SK-N-SH treated with all-trans-retinoic acid at 6 μM for 48 hours (cell line): Measurements from ENCODE around the gene PAIP1.
"Not testable (repeated sequence)": the region's sequence is repeated elsewhere in the genome, so short reads cannot be mapped to it uniquely, and the experiment has no call there.

ENCODE experiments used
- ARNTL ChIP-seq: fragments of 450-650 bp; formaldehyde crosslinking; IDR thresholded peaks from 2 replicates; pipeline ENCODE4 v1.5.0; 2020; ENCODE audit warnings: low read depth, mild to moderate bottlenecking, moderate library complexity, borderline replicate concordance
- CREB5 ChIP-seq: fragments of 250-450 bp; sonication (Bioruptor Pico); IDR thresholded peaks from 2 replicates; pipeline ENCODE4 v1.5.1; 2020; ENCODE audit warnings: low read depth, mild to moderate bottlenecking, moderate library complexity
- CSDC2 ChIP-seq: fragments of 250-450 bp; sonication (Bioruptor Pico); IDR thresholded peaks from 2 replicates; pipeline ENCODE4 v1.5.0; 2020; ENCODE audit warnings: mild to moderate bottlenecking, moderate library complexity
- ESRRG ChIP-seq: fragments of 250-450 bp; sonication (Bioruptor Pico); IDR thresholded peaks from 2 replicates; pipeline ENCODE4 v1.6.1; 2021; ENCODE audit warnings: mild to moderate bottlenecking
- ISL1 ChIP-seq: fragments of 250-450 bp; sonication (Bioruptor Pico); IDR thresholded peaks from 2 replicates; pipeline ENCODE4 v2.1.2; 2022; ENCODE audit warnings: mild to moderate bottlenecking, moderate library complexity
- PATZ1 ChIP-seq: fragments of 250-450 bp; sonication (Bioruptor Pico); IDR thresholded peaks from 2 replicates; pipeline ENCODE4 v1.8.0; 2020; ENCODE audit warnings: mild to moderate bottlenecking, moderate library complexity, borderline replicate concordance
- POU6F1 ChIP-seq: fragments of 250-450 bp; sonication (Bioruptor Pico); IDR thresholded peaks from 2 replicates; pipeline ENCODE4 v1.8.0; 2021; ENCODE audit warnings: low read depth, mild to moderate bottlenecking, moderate library complexity, borderline replicate concordance
- PPARA ChIP-seq: fragments of 250-450 bp; sonication (Bioruptor Pico); IDR thresholded peaks from 2 replicates; pipeline ENCODE4 v1.5.0; 2020; ENCODE audit warnings: mild to moderate bottlenecking, borderline replicate concordance
- RARB ChIP-seq: fragments of 250-450 bp; sonication (Bioruptor Pico); IDR thresholded peaks from 2 replicates; pipeline ENCODE4 v1.8.0; 2021; ENCODE audit warnings: mild to moderate bottlenecking, moderate library complexity
- TCF4 ChIP-seq: fragments of 250-450 bp; sonication (Bioruptor Pico); IDR thresholded peaks from 2 replicates; pipeline ENCODE4 v1.8.0; 2021; ENCODE audit warnings: mild to moderate bottlenecking, moderate library complexity, borderline replicate concordance
- TOX ChIP-seq: fragments of 250-450 bp; sonication (Bioruptor Pico); IDR thresholded peaks from 2 replicates; pipeline ENCODE4 v1.8.0; 2021; ENCODE audit warnings: mild to moderate bottlenecking, moderate library complexity, borderline replicate concordance
- ZFP3 ChIP-seq: fragments of 250-450 bp; sonication (Bioruptor Pico); IDR thresholded peaks from 2 replicates; pipeline ENCODE4 v1.5.0; 2020; ENCODE audit warnings: mild to moderate bottlenecking, moderate library complexity
- ZNF8 ChIP-seq: fragments of 450-650 bp; formaldehyde crosslinking; IDR thresholded peaks from 2 replicates; pipeline ENCODE4 v1.5.0; 2020; ENCODE audit warnings: mild to moderate bottlenecking, moderate library complexity

- not testable (repeated sequence) for TF ChIP-seq RARB (CRISPR knock-in tag); ARNTL (CRISPR knock-in tag); POU6F1 (CRISPR knock-in tag); TOX (CRISPR knock-in tag); TCF4; PATZ1; ISL1 (CRISPR knock-in tag); ESRRG (CRISPR knock-in tag); ZFP3 (CRISPR knock-in tag); ZNF8 (CRISPR knock-in tag); PPARA (CRISPR knock-in tag); CREB5; CSDC2 (CRISPR knock-in tag)
These were observed 45.8 kb downstream of the PAIP1 start for GRCh38 chr5:43511062-43511461.
